ENCODE measurements around the gene HAPLN1.
"Not testable (repeated sequence)": the region's sequence is repeated elsewhere in the genome, so short reads cannot be mapped to it uniquely, and the experiment has no call there.

The HAPLN1 gene

DNA sequence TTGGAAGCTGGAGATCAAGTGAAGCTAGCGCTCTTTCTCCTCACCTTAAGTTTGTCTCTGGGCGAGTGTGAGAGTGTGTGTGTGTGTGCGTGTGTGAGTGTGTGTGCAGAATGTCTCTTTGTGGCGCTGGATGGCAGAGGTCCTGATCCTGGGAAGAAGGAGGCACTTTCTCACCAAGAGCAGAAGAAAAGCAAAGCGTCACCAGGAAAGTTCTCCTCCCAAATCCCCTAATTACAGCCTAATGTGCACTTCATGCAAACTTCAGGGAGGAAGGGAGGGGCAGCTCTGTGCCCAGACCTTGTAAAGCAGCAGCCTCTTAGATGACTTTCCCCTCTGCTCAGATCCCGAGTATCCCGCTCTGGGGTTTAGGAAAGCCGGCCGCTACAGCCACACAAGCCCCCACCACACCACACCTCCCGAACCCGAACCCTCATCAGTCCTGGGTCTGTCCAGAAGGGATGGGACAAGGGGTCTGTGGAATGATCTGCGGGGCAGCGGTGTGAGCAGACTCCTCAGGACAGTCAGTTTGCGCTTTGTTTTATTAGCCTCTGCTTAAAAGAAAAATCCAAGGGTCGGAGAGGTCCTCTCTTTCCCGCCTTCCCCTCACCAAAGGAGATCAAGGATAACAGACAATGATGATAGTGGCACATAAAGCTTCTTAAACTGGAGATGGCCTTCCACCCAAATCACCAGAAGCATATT, at the start of gene HAPLN1:
Gene HAPLN1, minus strand, starts transcription at position 20 of the 702 bp plus-strand sequence. CDS start 47,332 bp downstream, outside the sequence.
- DNase-seq (ENCODE audit: low read depth in 1 of 2, low spot score in 1 of 2): no peak

DNA sequence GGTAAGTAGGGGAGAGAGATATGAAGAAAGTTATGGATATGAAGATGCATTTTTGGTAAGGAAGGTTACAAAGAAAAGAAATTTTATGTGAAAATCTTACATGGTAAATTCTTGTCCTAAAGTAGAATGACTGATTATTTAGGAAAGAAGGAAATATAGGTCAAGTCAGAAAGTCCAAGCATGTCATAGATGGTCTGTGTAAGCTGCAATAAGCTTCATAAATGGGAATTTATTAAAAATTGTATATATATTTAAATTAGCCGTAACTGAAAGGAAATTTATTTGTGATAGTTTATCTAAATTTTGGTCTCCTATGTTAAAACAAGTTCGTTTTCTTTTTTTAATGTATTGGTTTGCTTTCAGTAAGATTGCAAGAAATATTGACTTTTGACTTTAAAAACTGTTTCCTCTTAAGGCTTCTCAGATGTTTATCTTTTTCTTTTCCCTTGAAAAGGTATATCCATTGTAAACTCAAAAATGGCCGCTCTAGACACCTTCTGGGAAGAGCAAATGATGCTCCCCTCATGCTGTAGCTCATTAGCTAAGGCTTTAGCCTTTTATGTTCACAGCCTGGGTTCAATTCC, 46.8 kb upstream of the HAPLN1 start:
- DNase-seq (ENCODE audit: low read depth in 1 of 2, low spot score in 1 of 2): no peak

DNA sequence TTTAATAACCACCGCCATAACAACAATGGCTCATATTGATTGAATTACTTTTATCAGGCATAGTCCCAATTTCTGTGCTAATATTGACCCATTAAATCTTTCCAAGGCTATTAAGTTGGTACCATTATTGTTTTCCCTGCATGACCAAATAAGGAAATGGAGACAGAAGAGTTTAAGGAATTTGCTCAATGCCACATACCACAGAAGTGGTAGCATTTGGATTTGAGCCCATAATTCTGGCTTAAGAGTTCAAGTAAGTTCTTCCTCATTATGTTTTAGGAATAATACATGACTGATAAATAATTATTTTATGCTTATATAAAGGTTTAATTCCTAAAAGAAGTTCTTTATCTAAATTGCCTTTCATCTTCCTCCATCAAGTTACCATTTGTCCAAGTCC, 43.4 kb upstream of the HAPLN1 start:
- no peak for DNase-seq (ENCODE audit: low read depth in 1 of 2, low spot score in 1 of 2)

DNA sequence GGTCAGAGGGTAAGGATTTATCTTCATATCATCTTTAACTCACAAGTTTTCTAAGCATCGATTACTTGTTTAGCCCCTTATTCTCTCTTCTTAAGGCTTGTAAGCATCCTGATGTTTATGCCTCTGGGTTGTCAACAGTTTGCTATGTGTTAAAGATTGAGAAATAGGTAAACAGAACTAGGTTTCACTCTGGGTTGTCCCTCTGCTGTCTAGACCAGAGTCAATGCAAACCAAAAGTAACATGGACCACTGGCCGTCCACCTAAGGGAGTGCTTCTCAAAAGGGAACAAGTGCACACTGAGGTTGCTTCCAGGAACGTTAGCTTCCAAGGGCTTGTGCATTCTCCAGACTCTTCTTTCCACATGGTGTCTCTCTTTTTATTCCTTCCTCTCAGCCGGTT, 39.9 kb upstream of the HAPLN1 start:
- DNase-seq (ENCODE audit: low read depth in 1 of 2, low spot score in 1 of 2): no peak

DNA sequence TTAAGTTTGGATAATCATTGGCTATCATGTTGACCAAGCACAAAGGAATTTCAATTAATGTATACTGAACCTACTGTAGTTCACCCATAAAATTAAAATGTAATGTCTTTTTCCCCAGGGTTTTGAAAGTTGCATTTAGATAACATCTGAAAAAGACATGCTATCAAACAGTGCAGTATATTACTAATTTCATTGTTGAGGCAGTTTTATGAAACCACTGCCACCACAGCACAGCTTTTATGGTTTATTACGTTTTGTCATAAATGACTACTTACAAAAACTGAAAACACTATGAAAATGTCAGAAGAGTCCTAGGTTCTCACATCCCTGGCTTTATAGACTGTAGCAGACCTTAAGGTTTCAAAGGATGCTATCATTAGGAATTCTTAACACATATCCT, 32.0 kb upstream of the HAPLN1 start:
- no peak for DNase-seq (ENCODE audit: low read depth in 1 of 2, low spot score in 1 of 2)

DNA sequence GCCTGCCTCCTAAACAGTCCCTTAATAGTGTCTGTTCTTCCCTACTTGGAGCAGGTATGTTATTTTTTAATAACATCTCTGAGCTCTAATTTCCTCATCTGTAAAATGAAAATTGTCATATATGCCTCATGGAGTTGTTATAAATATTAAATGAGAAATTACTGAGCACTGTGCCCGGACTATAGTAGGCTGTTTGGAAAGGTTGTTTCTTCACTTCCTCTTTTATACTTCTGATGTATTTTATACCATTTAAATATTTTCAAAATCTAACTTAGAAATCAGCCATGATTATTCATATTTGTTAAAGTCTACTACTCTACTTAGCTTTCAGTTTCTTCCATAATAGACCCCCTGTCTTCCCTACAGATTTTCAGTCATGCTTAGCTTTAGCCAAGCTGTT, 30.5 kb upstream of the HAPLN1 start:
- DNase-seq (ENCODE audit: low read depth in 1 of 2, low spot score in 1 of 2): no peak

DNA sequence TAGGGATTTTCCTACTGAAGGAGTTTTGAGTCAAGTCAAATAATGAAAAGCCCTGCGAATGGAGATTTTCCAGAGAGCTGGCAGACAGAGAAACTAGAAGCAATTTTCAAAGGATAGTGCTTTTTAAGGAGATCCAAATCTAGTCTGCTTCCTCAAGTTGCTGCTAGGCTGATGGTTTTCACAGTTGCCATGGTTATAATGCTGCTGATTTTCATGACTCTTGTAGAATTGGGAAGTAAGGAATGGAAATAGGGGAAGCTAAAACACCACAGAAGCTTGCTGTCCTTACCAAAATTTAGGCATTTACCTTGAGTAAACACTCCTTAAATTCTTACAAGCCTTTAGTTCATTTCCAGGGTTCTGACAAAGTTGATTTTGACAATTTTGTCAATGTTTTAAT, 30.1 kb upstream of the HAPLN1 start:
- no peak for DNase-seq (ENCODE audit: low read depth in 1 of 2, low spot score in 1 of 2)

DNA sequence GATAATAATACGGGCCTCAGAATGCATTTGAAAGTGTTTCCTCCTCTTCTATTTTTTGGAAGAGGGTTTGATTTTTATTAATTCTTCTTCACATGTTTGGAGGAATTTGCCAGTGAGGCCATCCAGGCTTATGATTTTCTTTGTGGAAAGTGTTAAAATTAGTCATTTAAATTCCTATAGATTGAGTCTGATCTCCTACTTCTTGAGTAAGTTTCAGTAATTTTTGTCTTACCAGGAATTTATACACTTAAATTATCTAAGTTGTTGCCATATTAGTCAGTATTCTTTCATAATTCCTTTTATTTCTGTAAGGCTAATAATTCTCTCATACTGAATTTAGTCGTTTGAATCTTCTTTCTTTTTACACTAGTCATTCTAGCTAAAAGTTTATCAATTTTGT, 25.2 kb upstream of the HAPLN1 start:
- no peak for DNase-seq (ENCODE audit: low read depth in 1 of 2, low spot score in 1 of 2)

DNA sequence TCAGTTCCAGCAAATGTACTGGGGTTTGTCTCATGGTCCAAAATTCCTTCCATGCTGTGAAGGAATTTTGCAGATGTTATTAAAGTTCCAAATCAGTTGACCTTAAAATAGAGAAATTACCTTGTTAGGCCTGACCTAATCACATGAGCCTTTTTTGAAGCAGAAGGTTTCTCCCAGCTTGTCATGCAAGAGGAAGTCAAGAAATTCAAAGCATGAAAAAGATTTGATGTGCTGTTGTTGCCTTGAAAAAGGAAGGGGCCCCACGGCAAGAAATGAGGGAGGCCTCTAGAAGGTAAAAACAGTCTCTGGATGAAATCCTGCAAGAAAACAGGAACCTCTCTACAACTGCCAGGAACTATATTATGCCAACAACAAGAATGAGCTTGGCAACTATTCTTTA, 24.2 kb upstream of the HAPLN1 start:
- no peak for DNase-seq (ENCODE audit: low read depth in 1 of 2, low spot score in 1 of 2)

DNA sequence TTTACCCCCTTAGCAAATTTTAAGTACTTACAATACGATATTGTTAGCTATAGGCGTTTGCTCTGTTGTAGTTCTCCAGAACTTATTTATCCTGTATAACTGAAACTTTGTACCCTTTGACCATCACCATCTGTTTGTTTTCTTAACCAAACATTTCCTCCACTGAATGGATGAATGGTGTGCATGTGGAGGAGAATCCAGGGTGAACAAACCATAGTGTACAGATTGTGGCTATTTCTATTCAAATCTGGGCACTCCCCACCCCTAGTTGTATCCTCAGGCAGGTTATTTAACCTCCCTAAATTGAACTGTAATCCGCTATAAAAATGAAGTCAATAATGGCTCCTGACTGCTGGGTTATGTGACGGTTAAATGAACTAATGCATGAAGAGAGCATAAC, 21.4 kb upstream of the HAPLN1 start:
- no peak for DNase-seq (ENCODE audit: low read depth in 1 of 2, low spot score in 1 of 2)

DNA sequence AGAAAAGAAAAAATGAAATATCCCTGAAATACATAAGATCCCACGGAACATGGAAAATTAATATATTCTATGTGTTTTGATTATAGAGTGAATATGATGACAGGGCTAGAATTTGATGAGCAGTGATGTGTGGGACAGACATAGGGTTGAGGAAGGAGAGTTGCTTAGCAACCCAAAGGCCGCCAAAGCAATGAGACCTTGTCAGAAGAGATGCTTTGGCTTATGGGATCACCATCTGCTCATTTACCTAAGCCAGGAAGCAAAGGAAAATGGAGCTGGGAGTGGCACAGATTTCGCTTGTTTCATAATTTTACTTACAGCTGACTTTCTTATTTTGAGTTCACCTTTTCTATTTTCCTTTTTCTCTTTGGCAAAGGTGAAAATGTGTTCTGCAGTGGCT, 20.9 kb upstream of the HAPLN1 start:
- DNase-seq (ENCODE audit: low read depth in 1 of 2, low spot score in 1 of 2): no peak

DNA sequence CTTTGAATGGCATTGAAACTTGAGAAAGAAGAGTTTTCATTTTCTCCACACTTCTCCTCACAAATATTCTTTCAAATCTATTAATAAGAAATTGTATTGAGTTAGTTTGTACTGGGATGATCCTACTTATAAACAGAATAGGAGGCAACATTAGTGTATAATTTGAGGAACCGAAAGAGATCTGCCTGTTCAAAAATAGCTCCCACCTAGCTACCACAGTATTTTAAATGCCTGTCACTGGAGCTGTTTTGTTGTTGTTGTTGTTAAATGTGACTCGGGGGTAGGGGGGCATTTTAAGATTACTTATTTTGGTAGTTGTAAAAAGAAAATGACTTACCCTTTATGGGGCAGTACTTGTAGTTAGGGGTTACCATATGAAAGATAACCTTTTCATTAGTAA, 20.1 kb upstream of the HAPLN1 start:
- DNase-seq (ENCODE audit: low read depth in 1 of 2, low spot score in 1 of 2): no peak

DNA sequence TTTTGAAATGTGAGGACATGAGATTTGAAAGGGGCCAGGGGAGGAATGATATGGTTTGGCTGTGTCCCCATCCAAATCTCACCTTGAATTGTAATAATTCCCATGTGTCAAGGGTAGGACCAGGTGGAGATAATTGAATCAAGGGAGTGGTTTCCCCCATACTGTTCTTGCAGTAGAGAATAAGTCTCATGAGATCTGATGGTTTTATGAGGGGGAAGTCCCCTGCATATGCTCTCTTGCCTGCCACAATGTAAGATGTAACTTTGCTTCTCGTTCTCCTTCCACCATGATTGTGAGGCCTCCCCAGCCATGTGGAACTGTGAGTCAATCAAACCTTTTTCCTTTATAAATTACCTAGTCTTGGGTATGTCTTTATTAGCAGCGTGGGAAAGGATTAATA, 15.5 kb upstream of the HAPLN1 start:
- DNase-seq (ENCODE audit: low read depth in 1 of 2, low spot score in 1 of 2): not testable (repeated sequence)

DNA sequence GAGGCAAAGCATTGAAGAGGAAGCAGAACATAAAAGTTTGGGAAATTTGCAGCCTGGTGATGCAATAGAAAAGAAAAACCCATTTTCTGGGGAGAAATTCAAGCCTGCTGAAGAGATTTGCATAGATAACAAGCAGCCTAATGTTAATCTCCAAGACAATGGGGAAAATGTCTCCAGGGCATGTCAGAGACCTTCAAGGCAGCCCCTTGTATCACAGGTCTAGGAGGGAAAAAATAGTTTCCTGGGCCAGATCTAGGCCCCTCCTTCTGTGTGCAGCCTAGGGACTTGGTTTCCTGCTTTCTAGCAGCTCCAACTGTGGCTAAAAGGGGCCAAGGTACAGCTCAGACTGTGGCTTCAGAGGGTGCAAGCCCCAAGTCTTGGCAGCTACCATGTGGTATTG, 14.4 kb upstream of the HAPLN1 start:
- DNase-seq (ENCODE audit: low read depth in 1 of 2, low spot score in 1 of 2): not testable (repeated sequence)

DNA sequence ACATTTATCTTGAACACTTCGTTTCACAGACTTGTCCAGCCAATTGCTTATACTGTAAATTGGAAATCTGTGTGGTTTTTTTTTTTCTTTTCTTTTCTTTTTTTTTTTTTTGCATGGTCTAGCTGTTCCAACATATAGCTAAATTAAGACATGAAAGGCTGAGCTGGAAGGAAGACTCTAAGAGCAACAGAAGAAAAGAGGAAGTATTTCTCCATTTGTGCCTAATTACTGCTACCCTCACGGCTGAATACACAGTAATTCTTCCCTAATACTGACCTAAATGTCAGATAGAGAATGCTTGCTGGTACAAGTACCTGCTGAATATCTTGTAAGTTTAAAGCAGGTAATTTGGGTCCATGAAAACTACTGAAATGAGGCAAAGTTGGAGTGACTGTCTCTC, 11.0 kb upstream of the HAPLN1 start:
- DNase-seq (ENCODE audit: low read depth in 1 of 2, low spot score in 1 of 2): no peak

DNA sequence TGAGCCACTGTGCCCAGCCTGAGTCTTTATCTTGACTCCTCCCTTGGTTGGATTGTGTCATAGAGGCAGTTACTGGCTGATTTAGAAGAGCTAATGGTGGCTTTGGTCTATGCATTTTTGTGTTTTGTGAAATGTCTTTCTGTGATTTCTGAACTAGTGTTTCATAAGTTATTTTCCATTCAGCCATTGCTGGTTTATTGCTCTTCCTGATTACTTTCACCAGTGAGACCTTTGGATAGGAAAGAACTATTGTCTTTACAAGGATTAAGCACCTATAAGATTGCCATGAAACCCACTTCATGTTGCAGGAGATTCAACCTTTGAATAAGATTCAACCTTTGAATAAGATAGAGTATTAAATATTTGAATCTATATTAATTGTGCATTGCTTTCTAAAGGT, 8.7 kb upstream of the HAPLN1 start:
- DNase-seq (ENCODE audit: low read depth in 1 of 2, low spot score in 1 of 2): no peak

DNA sequence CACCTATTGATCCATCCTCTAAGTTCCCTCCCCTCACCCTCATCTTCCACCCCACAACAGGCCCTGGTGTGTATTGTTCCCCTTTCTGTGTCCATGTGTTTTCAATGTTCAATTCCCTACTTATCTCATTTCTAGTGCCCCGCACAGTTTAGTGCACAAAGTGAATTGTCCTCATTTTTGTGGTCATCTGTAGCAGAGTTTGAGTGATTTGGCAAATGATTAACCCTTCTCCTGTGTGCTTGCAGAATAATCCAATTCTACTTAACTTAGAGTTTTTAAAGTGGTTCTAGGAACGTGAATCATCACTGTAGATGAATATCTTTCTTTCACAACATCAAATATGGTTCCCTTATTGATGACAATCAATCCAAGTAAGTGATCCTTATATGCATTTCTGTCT, 6.3 kb upstream of the HAPLN1 start:
- no peak for DNase-seq (ENCODE audit: low read depth in 1 of 2, low spot score in 1 of 2)

DNA sequence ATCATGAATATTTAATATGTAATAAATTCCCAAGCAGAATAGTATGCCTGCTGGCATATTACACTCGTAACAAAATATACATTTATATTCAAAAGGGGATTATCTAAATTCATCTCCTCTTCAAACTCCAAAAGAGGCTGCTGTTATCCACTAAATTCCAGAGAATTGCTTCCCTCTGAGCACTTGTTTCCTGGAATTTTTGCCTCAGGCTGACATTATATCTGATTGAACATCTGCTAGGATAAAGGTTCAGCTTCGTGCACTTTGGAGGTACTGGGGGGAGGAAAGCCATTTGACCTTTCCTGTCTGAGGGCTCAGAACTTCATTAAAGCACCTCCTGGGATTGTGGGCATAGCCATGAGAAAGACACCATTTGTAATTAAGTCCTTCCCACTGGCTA, 4.3 kb upstream of the HAPLN1 start:
- DNase-seq (ENCODE audit: low read depth in 1 of 2, low spot score in 1 of 2): no peak

DNA sequence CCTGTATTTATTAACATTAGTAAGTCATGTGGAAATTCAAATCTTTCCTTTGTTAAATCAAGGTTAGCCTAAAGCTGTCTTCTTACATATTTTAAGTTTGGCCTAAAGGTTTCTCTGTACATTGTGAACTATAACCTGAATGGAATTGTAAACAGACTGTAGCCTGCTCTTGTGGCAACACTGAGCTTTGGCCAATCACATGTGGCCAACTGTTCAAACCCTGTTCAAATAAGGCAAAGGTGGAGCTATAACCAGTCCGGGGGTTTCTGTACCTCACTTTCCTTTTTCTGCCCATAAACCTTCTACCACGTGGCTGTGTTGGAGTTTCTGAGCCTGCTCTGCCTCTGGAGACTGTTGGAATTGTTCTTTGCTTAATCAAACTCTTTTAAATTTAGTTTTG, 3.3 kb upstream of the HAPLN1 start:
- DNase-seq (ENCODE audit: low read depth in 1 of 2, low spot score in 1 of 2): no peak

DNA sequence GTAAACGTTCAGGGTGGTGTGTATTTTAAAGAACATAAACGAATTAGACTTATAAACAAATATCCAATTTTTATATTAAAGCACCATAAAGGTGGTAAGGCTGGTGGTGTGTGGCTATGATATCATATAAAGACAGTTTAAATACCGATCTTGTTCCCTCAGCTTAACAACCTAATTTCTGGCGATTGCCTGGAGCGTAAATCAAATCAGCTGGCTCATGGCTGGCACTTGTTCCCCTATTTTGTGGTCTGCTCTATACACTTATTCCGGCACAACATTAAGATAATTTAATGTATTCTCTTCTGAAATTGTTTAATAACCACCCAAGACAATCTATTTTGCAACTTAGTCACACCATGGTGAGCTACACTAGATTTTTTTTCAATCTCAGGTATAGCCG, 2.4 kb upstream of the HAPLN1 start:
- no peak for DNase-seq (ENCODE audit: low read depth in 1 of 2, low spot score in 1 of 2)

DNA sequence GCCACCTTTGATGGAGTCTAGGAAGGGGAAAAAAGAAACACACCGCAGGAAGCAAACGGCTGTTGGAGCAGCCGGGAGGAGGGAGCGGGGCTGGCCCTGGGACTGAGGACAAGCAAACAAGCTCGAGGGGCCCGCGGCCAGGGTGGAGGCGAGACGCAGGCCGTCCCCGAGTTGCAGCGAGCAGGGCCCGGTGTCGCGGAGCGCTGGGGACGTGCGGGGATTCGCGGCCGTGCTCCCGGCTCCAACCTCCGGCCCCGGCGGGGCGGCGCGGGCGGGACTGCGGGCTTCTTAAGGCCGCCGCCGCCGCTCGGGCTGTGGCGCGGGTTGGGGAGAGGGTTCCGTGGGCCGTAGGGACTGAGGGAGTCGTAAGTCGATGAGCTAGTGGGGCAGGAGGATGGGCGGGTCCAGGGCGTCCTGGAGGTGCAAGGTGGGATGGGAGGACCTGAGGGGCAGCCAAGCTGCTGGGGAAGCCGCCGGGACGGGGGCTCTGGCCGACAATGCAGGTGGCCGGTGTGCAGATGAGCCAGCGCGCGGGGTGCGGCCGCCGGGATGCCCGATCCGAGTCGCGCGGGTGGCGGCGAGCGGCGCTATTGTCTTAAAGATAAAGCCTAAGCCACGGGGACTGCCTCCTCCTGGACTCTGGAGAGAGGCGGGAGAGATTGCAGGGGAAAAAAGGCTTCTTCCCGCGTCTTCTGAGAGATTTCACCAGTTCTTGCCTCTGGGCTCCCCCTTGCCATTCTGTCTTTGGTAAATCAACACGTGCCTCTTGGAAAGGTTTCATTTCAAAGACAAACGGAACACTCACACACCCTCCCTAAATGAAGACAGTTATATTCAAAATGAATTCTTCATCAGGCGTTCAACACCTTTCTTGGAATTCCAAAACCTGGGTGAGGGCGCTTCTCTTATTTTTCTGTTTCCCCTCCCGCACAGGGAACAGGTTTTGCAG, 1.6 kb upstream of the HAPLN1 start:
- DNase-seq (ENCODE audit: low read depth in 1 of 2, low spot score in 1 of 2): no peak

DNA sequence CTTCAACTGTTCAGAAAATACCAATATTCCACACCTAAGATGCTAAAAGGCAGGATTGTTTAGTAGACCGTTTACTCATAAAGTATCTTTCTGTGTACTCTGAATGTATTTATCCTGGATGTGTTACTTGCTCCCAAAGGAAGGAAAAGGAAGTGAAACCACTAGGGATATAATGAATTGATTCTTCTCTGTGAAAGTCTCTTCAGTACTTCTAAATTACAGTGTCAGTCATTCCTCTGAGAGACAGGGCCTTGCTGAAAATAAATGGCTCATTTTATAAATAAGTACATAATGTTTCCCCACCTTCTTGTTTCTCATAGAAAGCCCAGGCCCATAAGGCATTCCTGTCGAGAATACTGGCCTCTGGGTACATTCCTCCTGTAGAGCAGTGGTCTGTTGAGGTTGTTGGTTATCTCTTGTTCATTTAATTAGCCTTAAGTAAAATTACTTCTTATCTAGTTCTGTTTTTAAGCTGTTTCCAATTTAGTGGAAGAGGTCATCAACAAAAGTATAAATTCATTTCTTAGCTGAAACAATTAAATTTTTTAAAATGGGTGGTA, 1.6 kb downstream of the HAPLN1 start:
- DNase-seq (ENCODE audit: low read depth in 1 of 2, low spot score in 1 of 2): no peak

Data from activated T-helper 1 cell treated with anti-CD3 and anti-CD28 coated beads, Interleukin-2, amount 50 U/mL, for 16 hours (primary cell).